Measurements from ENCODE around the gene MAST4. TPM values are rescaled to one million over a fixed set of nuclear protein-coding genes. Genes with fewer than 3 reads are reported as not detected.

The MAST4 gene
- total RNA-seq, 1 donor from 2014 or later: 0.99 TPM

- Mint-ChIP-seq H3K4me3 (no peak overlapping the region), H3K4me1 (peaks cover 3% of the 10 kb centered on the region), H3K9me3 (peaks cover 4% of the 10 kb centered on the region), H3K36me3 (no peaks in the 10 kb centered on the region), H3K27ac (no peak overlapping the region), H3K27me3 (ENCODE audit: insufficient read depth, low read depth) (no peaks in the 10 kb centered on the region)
- Histone ChIP-seq H3F3A (ENCODE audit: low read depth) (no peaks in the 10 kb centered on the region), H3K27ac (no peak overlapping the region), H3K4me3 (no peak overlapping the region), H3K4me2 (no peak overlapping the region), H3K9ac (no peak overlapping the region), H4K20me1 (ENCODE audit: low read depth) (no peaks in the 10 kb centered on the region), H3K9me3 (ENCODE audit: low read depth) (no peaks in the 10 kb centered on the region), H2AFZ (replicated peaks) (no peak overlapping the region), H3K4me1 (peaks cover 18% of the 10 kb centered on the region), H3K36me3 (no peaks in the 10 kb centered on the region), H3K27me3 (no peaks in the 10 kb centered on the region), H3K79me2 (ENCODE audit: low read depth) (no peaks in the 10 kb centered on the region)
- TF ChIP-seq EZH2phosphoT487 (IDR thresholded peaks at IDR 0.05) (no peak), EZH2 (IDR thresholded peaks at IDR 0.05) (no peak), CTCF (IDR thresholded peaks at IDR 0.05) (no peak)
- no peak for DNase-seq (ENCODE audit: low spot score)
These were observed 63.6 kb downstream of the MAST4 start for GRCh38 chr5:66659780-66660179.

GRCh38 chr5:66660396-66660795, 64.2 kb downstream of the MAST4 start:
- Mint-ChIP-seq H3K27ac (no peak overlapping the region), H3K4me1 (no peaks in the 10 kb centered on the region), H3K4me3 (no peak overlapping the region), H3K36me3 (no peaks in the 10 kb centered on the region), H3K9me3 (peaks cover 4% of the 10 kb centered on the region), H3K27me3 (ENCODE audit: insufficient read depth, low read depth) (no peaks in the 10 kb centered on the region)
- Histone ChIP-seq H3K9me3 (ENCODE audit: low read depth) (no peaks in the 10 kb centered on the region), H4K20me1 (ENCODE audit: low read depth) (no peaks in the 10 kb centered on the region), H3F3A (ENCODE audit: low read depth) (no peaks in the 10 kb centered on the region), H3K27me3 (no peaks in the 10 kb centered on the region), H3K4me3 (no peak overlapping the region), H3K4me1 (peaks cover 12% of the 10 kb centered on the region), H3K27ac (no peak overlapping the region), H3K36me3 (no peaks in the 10 kb centered on the region), H3K9ac (no peak overlapping the region), H2AFZ (replicated peaks) (no peak overlapping the region), H3K79me2 (ENCODE audit: low read depth) (no peaks in the 10 kb centered on the region), H3K4me2 (no peak overlapping the region)
- DNase-seq (ENCODE audit: low spot score): no peak
- TF ChIP-seq EZH2phosphoT487 (IDR thresholded peaks at IDR 0.05): no peak
- no peak for TF ChIP-seq CTCF (IDR thresholded peaks at IDR 0.05)
- no peak for TF ChIP-seq EZH2 (IDR thresholded peaks at IDR 0.05)

- no peaks in the 10 kb centered on the region for H3K36me3 Mint-ChIP-seq
- no peaks in the 10 kb centered on the region for H3K36me3 ChIP-seq
- no peak overlapping the region for H3K4me3 ChIP-seq
- H4K20me1 ChIP-seq (ENCODE audit: low read depth): no peaks in the 10 kb centered on the region
- H3F3A ChIP-seq (ENCODE audit: low read depth): no peaks in the 10 kb centered on the region
- H3K79me2 ChIP-seq (ENCODE audit: low read depth): no peaks in the 10 kb centered on the region
- no peak for DNase-seq (ENCODE audit: low spot score)
- no peak for TF ChIP-seq EZH2 (IDR thresholded peaks at IDR 0.05)
- H3K27ac ChIP-seq: no peak overlapping the region
- no peak overlapping the region for H3K27ac Mint-ChIP-seq
- H2AFZ ChIP-seq (replicated peaks): no peak overlapping the region
- H3K9me3 Mint-ChIP-seq: peaks cover 4% of the 10 kb centered on the region
- no peaks in the 10 kb centered on the region for H3K4me1 Mint-ChIP-seq
- H3K27me3 ChIP-seq: no peaks in the 10 kb centered on the region
- no peaks in the 10 kb centered on the region for H3K27me3 Mint-ChIP-seq (ENCODE audit: insufficient read depth, low read depth)
- no peak overlapping the region for H3K4me3 Mint-ChIP-seq
- peaks cover 5% of the 10 kb centered on the region for H3K4me1 ChIP-seq
- H3K4me2 ChIP-seq: no peak overlapping the region
- no peak overlapping the region for H3K9ac ChIP-seq
- no peaks in the 10 kb centered on the region for H3K9me3 ChIP-seq (ENCODE audit: low read depth)
These were observed 65.0 kb downstream of the MAST4 start for GRCh38 chr5:66661149-66661548.

- Mint-ChIP-seq H3K36me3 (no peaks in the 10 kb centered on the region), H3K4me3 (no peak overlapping the region), H3K4me1 (peaks cover 2% of the 10 kb centered on the region), H3K27me3 (ENCODE audit: insufficient read depth, low read depth) (peaks cover 2% of the 10 kb centered on the region), H3K9me3 (peaks cover 4% of the 10 kb centered on the region), H3K27ac (no peak overlapping the region)
- Histone ChIP-seq H3K36me3 (no peaks in the 10 kb centered on the region), H2AFZ (replicated peaks) (no peak overlapping the region), H3K9ac (no peak overlapping the region), H3F3A (ENCODE audit: low read depth) (no peaks in the 10 kb centered on the region), H4K20me1 (ENCODE audit: low read depth) (no peaks in the 10 kb centered on the region), H3K4me3 (no peak overlapping the region), H3K9me3 (ENCODE audit: low read depth) (no peaks in the 10 kb centered on the region), H3K79me2 (ENCODE audit: low read depth) (no peaks in the 10 kb centered on the region), H3K27me3 (no peaks in the 10 kb centered on the region), H3K27ac (no peak overlapping the region), H3K4me2 (no peak overlapping the region), H3K4me1 (peaks cover 3% of the 10 kb centered on the region)
- no peak for DNase-seq (ENCODE audit: low spot score)
- TF ChIP-seq CTCF (IDR thresholded peaks at IDR 0.05) (no peak), EZH2 (IDR thresholded peaks at IDR 0.05) (no peak), EZH2phosphoT487 (IDR thresholded peaks at IDR 0.05) (no peak)
These were observed 70.6 kb downstream of the MAST4 start for GRCh38 chr5:66666778-66667177.

Data from neural progenitor cell (in vitro differentiated cells).